GM12878 (cell line): ENCODE data around the gene FBRSL1.
"Not testable (repeated sequence)": the region's sequence is repeated elsewhere in the genome, so short reads cannot be mapped to it uniquely, and the experiment has no call there.

Experiments used
- CHD2 ChIP-seq: IDR thresholded peaks from 2 replicates; pipeline ENCODE4 v1.6.1; 2011; ENCODE audit warnings: low read depth, low read length, improper control_type of control experiment, borderline replicate concordance
- EZH2 ChIP-seq: IDR thresholded peaks from 2 replicates; pipeline ENCODE4 v1.6.1; 2012; ENCODE audit warnings: low read depth, mild to moderate bottlenecking, control low read depth, inconsistent platforms, low read length, borderline replicate concordance; ENCODE audit not compliant: control insufficient read depth
- MYC ChIP-seq: IDR thresholded peaks from 2 replicates; pipeline ENCODE4 v1.6.1; 2011; ENCODE audit warnings: mild to moderate bottlenecking, low read length, moderate library complexity, inconsistent platforms; ENCODE audit not compliant: insufficient read depth, insufficient replicate concordance, insufficient read length, severe bottlenecking
- PAX5 ChIP-seq: IDR thresholded peaks from 2 replicates; pipeline ENCODE4 v1.6.1; 2011; ENCODE audit warnings: low read depth, low read length, borderline replicate concordance
- POLR2AphosphoS5 ChIP-seq: IDR thresholded peaks from 2 replicates; pipeline ENCODE4 v1.6.1; 2011; ENCODE audit warnings: mild to moderate bottlenecking, low read length, inconsistent platforms
- RELB ChIP-seq: fragments of 450-650 bp; IDR thresholded peaks from 2 replicates; pipeline ENCODE4 v1.6.1; 2017; ENCODE audit warnings: low read depth, mild to moderate bottlenecking, moderate library complexity
- TF ChIP-seq, protein P1 (sequence below), 3 experiments: IDR thresholded peaks in 2 of 3; conservative IDR thresholded peaks in 1 of 3; 2 replicates each; pipeline ENCODE4 v1.5.1; 2011; ENCODE audit warnings: low read depth in 3 of 3, low read length in 3 of 3, mild to moderate bottlenecking in 3 of 3, control low read depth in 2 of 3, moderate library complexity in 2 of 3, inconsistent platforms in 1 of 3, mixed read lengths in 1 of 3; ENCODE audit not compliant: control insufficient read depth in 2 of 3, insufficient read depth in 1 of 3; ENCODE audit errors: extremely low read depth in 1 of 3

DNA sequence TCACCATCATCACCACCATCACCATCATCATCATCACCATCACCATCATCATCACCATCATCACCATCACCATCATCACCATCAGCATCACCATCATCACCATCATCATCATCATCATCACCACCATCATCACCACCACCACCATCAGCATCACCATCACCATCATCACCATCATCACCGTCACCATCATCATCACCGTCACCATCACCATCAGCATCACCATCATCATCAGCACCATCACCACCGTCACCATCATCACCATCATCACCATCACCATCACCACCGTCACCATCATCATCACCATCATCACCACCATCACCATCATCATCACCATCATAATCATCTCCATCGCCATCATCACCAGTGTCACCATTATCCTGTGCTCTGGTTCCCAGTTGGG, 25.6 kb upstream of the FBRSL1 start:
- TF ChIP-seq, protein P1, sequence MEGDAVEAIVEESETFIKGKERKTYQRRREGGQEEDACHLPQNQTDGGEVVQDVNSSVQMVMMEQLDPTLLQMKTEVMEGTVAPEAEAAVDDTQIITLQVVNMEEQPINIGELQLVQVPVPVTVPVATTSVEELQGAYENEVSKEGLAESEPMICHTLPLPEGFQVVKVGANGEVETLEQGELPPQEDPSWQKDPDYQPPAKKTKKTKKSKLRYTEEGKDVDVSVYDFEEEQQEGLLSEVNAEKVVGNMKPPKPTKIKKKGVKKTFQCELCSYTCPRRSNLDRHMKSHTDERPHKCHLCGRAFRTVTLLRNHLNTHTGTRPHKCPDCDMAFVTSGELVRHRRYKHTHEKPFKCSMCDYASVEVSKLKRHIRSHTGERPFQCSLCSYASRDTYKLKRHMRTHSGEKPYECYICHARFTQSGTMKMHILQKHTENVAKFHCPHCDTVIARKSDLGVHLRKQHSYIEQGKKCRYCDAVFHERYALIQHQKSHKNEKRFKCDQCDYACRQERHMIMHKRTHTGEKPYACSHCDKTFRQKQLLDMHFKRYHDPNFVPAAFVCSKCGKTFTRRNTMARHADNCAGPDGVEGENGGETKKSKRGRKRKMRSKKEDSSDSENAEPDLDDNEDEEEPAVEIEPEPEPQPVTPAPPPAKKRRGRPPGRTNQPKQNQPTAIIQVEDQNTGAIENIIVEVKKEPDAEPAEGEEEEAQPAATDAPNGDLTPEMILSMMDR (IDR thresholded peaks at IDR 0.05 in 2 of 3, conservative IDR thresholded peaks at IDR 0.05 in 1 of 3; ENCODE audit: control insufficient read depth in 2 of 3, extremely low read depth in 1 of 3, insufficient read depth in 1 of 3, low read depth in 3 of 3, low read length in 3 of 3), result not testable (repeated sequence)
- not testable (repeated sequence) for TF ChIP-seq MYC, CHD2, RELB, POLR2AphosphoS5, EZH2, PAX5
